ENCODE data around the gene PTPRH. TPM values are rescaled to one million over a fixed set of nuclear protein-coding genes. Genes with fewer than 3 reads are reported as not detected.
A peak's percentile ranks its signal among the peaks of the same experiment; 100 is the strongest.

PTPRH gene
- total RNA-seq, 4 donors from 2014 or later = 1.4 to 9.8 (median 5.5) TPM

- no peak for DNase-seq (ENCODE audit: low spot score)
- no peak for ATAC-seq (ENCODE audit: low FRiP score)
- TF ChIP-seq CTCF (IDR thresholded peaks at IDR 0.05) = no peak
Measured at GRCh38 chr19:55248166-55248675, 38.9 kb upstream of the PTPRH start.

GRCh38 chr19:55247621-55248099, 38.4 kb upstream of the PTPRH start:
- TF ChIP-seq CTCF (IDR thresholded peaks at IDR 0.05) = no peak
- no peak for DNase-seq (ENCODE audit: low spot score)
- ATAC-seq (ENCODE audit: low FRiP score) = peak; percentile 55

GRCh38 chr19:55246462-55247451, 37.5 kb upstream of the PTPRH start:
- DNase-seq (ENCODE audit: low spot score) (no peak), ATAC-seq (ENCODE audit: low FRiP score) (no peak)
- no peak for TF ChIP-seq CTCF (IDR thresholded peaks at IDR 0.05)

GRCh38 chr19:55245236-55245904, 36.1 kb upstream of the PTPRH start:
- DNase-seq (ENCODE audit: low spot score) = no peak
- no peak for ATAC-seq (ENCODE audit: low FRiP score)
- TF ChIP-seq CTCF (IDR thresholded peaks at IDR 0.05) = no peak

- no peak for DNase-seq (ENCODE audit: low spot score)
- no peak for TF ChIP-seq CTCF (IDR thresholded peaks at IDR 0.05)
Measured at GRCh38 chr19:55244004-55244680, 34.8 kb upstream of the PTPRH start.

GRCh38 chr19:55242517-55242916, 33.2 kb upstream of the PTPRH start:
- TF ChIP-seq CTCF (IDR thresholded peaks at IDR 0.05) = no peak

More at GRCh38 chr19:55244004-55244680, 34.8 kb upstream of the PTPRH start:
- ATAC-seq (ENCODE audit: low FRiP score) = no peak

More at GRCh38 chr19:55242517-55242916, 33.2 kb upstream of the PTPRH start:
- ATAC-seq (ENCODE audit: low FRiP score) (no peak), DNase-seq (ENCODE audit: low spot score) (no peak)
